Ovary (tissue), 3 donors: ENCODE measurements around the gene TMEM238L.

Experiments used
- EP300 ChIP-seq: sonication (generic); formaldehyde crosslinking; IDR thresholded peaks from one replicate; pipeline ENCODE4 v1.6.1; 2017; ENCODE audit warnings: antibody characterized with exemption
- POLR2A ChIP-seq: fragments of 450-650 bp; IDR thresholded peaks from one replicate; pipeline ENCODE4 v1.6.1; 2017; ENCODE audit warnings: antibody characterized with exemption, mild to moderate bottlenecking, moderate library complexity
- TF ChIP-seq, protein P1 (sequence below), 3 donors: fragments of 450-650 bp in 2 of 3; fragments of 200-600 bp in 1 of 3; IDR thresholded peaks; one replicate each; pipeline versions ENCODE4 v1.5.1 to v1.8.0; 2016 to 2022; ENCODE audit warnings: antibody characterized with exemption in 3 of 3, mild to moderate bottlenecking in 1 of 3
- donor health status: DM: no; HTN: no; CAD: no.

DNA sequence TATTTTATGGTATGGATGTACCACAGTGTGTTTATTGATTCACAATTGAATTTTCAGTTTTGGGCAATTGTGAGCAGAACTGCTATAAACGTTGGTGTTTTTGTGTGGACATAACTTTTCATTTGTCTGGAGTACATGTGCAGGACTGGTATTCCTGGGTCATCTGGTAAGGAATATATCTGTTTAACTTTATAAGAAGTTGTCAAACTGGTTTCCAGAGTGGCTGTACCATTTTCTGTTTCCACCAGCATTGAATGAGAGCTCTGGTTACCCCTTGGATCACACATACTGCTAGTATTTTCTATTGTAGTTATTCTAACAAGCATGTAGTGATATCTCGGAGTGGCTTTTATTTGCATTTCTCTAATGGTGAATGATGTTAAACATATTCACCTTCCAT, 24.3 kb downstream of the TMEM238L start:
- TF ChIP-seq, protein P1, sequence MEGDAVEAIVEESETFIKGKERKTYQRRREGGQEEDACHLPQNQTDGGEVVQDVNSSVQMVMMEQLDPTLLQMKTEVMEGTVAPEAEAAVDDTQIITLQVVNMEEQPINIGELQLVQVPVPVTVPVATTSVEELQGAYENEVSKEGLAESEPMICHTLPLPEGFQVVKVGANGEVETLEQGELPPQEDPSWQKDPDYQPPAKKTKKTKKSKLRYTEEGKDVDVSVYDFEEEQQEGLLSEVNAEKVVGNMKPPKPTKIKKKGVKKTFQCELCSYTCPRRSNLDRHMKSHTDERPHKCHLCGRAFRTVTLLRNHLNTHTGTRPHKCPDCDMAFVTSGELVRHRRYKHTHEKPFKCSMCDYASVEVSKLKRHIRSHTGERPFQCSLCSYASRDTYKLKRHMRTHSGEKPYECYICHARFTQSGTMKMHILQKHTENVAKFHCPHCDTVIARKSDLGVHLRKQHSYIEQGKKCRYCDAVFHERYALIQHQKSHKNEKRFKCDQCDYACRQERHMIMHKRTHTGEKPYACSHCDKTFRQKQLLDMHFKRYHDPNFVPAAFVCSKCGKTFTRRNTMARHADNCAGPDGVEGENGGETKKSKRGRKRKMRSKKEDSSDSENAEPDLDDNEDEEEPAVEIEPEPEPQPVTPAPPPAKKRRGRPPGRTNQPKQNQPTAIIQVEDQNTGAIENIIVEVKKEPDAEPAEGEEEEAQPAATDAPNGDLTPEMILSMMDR (IDR thresholded peaks at IDR 0.05), result no peak
- TF ChIP-seq POLR2A, result no peak
- no peak for TF ChIP-seq EP300
